GM23338 (cell line): ENCODE data around the gene TPH2. TPM values are rescaled to one million over a fixed set of nuclear protein-coding genes. Genes with fewer than 3 reads are reported as not detected.

ENCODE experiments used
- ATAC-seq: fragments of 200-7000 bp; cut with Tn5 transposase; 3 replicates; pipeline ENCODE4 v1.9.1; 2020
- DNase-seq: peaks from one replicate; pipeline ENCODE4 v3.0.0-alpha.2; 2015; ENCODE audit warnings: low spot score
- H2AFZ ChIP-seq: fragments of 200-600 bp; sonication (generic); 2 replicates; pipeline ENCODE4 v1.8.0; 2016; ENCODE audit warnings: antibody characterized with exemption, mild to moderate bottlenecking, moderate library complexity
- H3F3A ChIP-seq: fragments of 200-600 bp; sonication (generic); replicated peaks from 2 replicates; pipeline ENCODE4 v1.8.0; 2017; ENCODE audit warnings: antibody characterized with exemption, mixed run types, low read depth
- H3K27ac ChIP-seq: fragments of 200-600 bp; sonication (generic); 2 replicates; pipeline ENCODE4 v1.6.1; 2016; ENCODE audit warnings: low read depth
- H3K27me3 ChIP-seq: fragments of 200-600 bp; sonication (generic); 2 replicates; pipeline ENCODE4 v1.8.0; 2016; ENCODE audit warnings: mild to moderate bottlenecking, mixed run types, moderate library complexity; ENCODE audit not compliant: insufficient read depth
- H3K36me3 ChIP-seq: fragments of 200-600 bp; sonication (generic); 2 replicates; pipeline ENCODE4 v1.8.0; 2016; ENCODE audit warnings: mild to moderate bottlenecking; ENCODE audit not compliant: insufficient read depth
- H3K4me1 ChIP-seq: fragments of 200-600 bp; sonication (generic); 2 replicates; pipeline ENCODE4 v1.8.0; 2016; ENCODE audit warnings: mild to moderate bottlenecking, moderate library complexity; ENCODE audit not compliant: insufficient read depth
- H3K4me2 ChIP-seq: fragments of 200-600 bp; sonication (generic); 2 replicates; pipeline ENCODE4 v1.7.1; 2017; ENCODE audit warnings: mixed run types
- H3K4me3 ChIP-seq: fragments of 200-600 bp; sonication (generic); 2 replicates; pipeline ENCODE4 v1.6.1; 2016; ENCODE audit warnings: mixed run types
- H3K79me2 ChIP-seq: fragments of 200-600 bp; sonication (generic); replicated peaks from 2 replicates; pipeline ENCODE4 v1.8.0; 2017; ENCODE audit warnings: mild to moderate bottlenecking; ENCODE audit not compliant: insufficient read depth
- H3K9me2 ChIP-seq: fragments of 200-600 bp; sonication (generic); 2 replicates; pipeline ENCODE4 v1.8.0; 2017; ENCODE audit not compliant: insufficient read depth
- H4K20me1 ChIP-seq: fragments of 200-600 bp; sonication (generic); replicated peaks from 2 replicates; pipeline ENCODE4 v1.8.0; 2017; ENCODE audit warnings: mild to moderate bottlenecking; ENCODE audit not compliant: insufficient read depth
- H3K27ac Mint-ChIP-seq: 2 replicates; pipeline ENCODE4 v1.8.0; 2020; ENCODE audit warnings: inconsistent platforms, mild to moderate bottlenecking, moderate library complexity, mixed read lengths
- H3K27me3 Mint-ChIP-seq: 3 replicates; pipeline ENCODE4 v1.8.0; 2022; ENCODE audit warnings: low read depth, mild to moderate bottlenecking, moderate library complexity, mixed read lengths, inconsistent platforms; ENCODE audit not compliant: insufficient read depth, poor library complexity
- H3K36me3 Mint-ChIP-seq: 3 replicates; pipeline ENCODE4 v1.8.0; 2021; ENCODE audit warnings: low read depth, mild to moderate bottlenecking, inconsistent platforms, moderate library complexity, mixed read lengths
- H3K4me1 Mint-ChIP-seq: 3 replicates; pipeline ENCODE4 v1.8.0; 2020; ENCODE audit warnings: mild to moderate bottlenecking, inconsistent platforms, mixed read lengths
- H3K4me3 Mint-ChIP-seq: 3 replicates; pipeline ENCODE4 v1.8.0; 2021; ENCODE audit warnings: moderate library complexity, mild to moderate bottlenecking, inconsistent platforms, mixed read lengths
- H3K9me3 Mint-ChIP-seq: 3 replicates; pipeline ENCODE4 v1.8.0; 2020; ENCODE audit warnings: moderate library complexity, mild to moderate bottlenecking, inconsistent platforms, mixed read lengths
- CREB1 ChIP-seq: fragments of 250-450 bp; sonication (Bioruptor Pico); IDR thresholded peaks from 2 replicates; pipeline ENCODE4 v1.5.0; 2020; ENCODE audit warnings: low read depth, mild to moderate bottlenecking, moderate library complexity
- CTCF ChIP-seq, 2 experiments: fragments of 200-600 bp in 1 of 2; sonication (generic) in 1 of 2; conservative IDR thresholded peaks; 2 replicates each; pipeline versions ENCODE4 v1.5.1 to v1.6.1; 2016 to 2017; ENCODE audit warnings: antibody characterized with exemption in 2 of 2, low read depth in 2 of 2, mild to moderate bottlenecking in 2 of 2, moderate library complexity in 1 of 2
- EZH2 ChIP-seq: fragments of 200-600 bp; sonication (generic); IDR thresholded peaks from one replicate; pipeline ENCODE4 v1.8.0; 2017; ENCODE audit warnings: antibody characterized with exemption, mild to moderate bottlenecking, low read depth; ENCODE audit not compliant: unreplicated experiment
- EZH2phosphoT487 ChIP-seq: fragments of 200-600 bp; sonication (generic); IDR thresholded peaks from one replicate; pipeline ENCODE4 v1.8.1; 2018; ENCODE audit warnings: antibody characterized with exemption; ENCODE audit not compliant: unreplicated experiment
- JUNB ChIP-seq: IDR thresholded peaks from one replicate; pipeline ENCODE4 v1.6.1; 2016; ENCODE audit warnings: antibody characterized with exemption; ENCODE audit not compliant: unreplicated experiment
- NANOG ChIP-seq: IDR thresholded peaks from 2 replicates; pipeline ENCODE4 v1.6.1; 2016; ENCODE audit warnings: antibody characterized with exemption, borderline replicate concordance
- POLR2AphosphoS5 ChIP-seq: IDR thresholded peaks from 2 replicates; pipeline ENCODE4 v1.6.1; 2016; ENCODE audit warnings: antibody characterized with exemption, low read depth
- STAT1 ChIP-seq: IDR thresholded peaks from one replicate; pipeline ENCODE4 v1.6.1; 2016; ENCODE audit warnings: antibody characterized with exemption; ENCODE audit not compliant: unreplicated experiment
- ZNF114 ChIP-seq: fragments of 250-450 bp; sonication (Bioruptor Pico); IDR thresholded peaks from 2 replicates; pipeline ENCODE4 v1.5.0; 2020; ENCODE audit warnings: mild to moderate bottlenecking, moderate library complexity
- ZNF331 ChIP-seq: fragments of 250-450 bp; sonication (Bioruptor Pico); IDR thresholded peaks from 2 replicates; pipeline ENCODE4 v1.5.0; 2020; ENCODE audit warnings: low read depth, mild to moderate bottlenecking, moderate library complexity
- polyA plus RNA-seq: library from polyadenylated mRNA; unstranded; fragments of >200 nt; fragmentation: Nextera tagmentation; extraction: Ambion mirVana; gene quantifications from 2 replicates; pipeline ENCODE4 v1.2.1, GENCODE V29; 2016
- total RNA-seq: library from RNA; depleted of rRNA; stranded (reverse); fragments of >200 nt; shearing (Covaris generic); gene quantifications from 2 replicates; pipeline ENCODE4 v1.2.3, GENCODE V29; 2014
- TF ChIP-seq, protein P1 (sequence below): fragments of 250-450 bp; sonication (Bioruptor Pico); IDR thresholded peaks from 2 replicates; pipeline ENCODE4 v1.5.0; 2020; ENCODE audit warnings: mild to moderate bottlenecking, moderate library complexity
- TF ChIP-seq, protein P2 (sequence below): IDR thresholded peaks from one replicate; pipeline ENCODE4 v1.6.1; 2018; ENCODE audit warnings: antibody characterized with exemption; ENCODE audit not compliant: unreplicated experiment
- TF ChIP-seq, protein P3 (sequence below): IDR thresholded peaks from 2 replicates; pipeline ENCODE4 v1.6.1; 2016; ENCODE audit warnings: antibody characterized with exemption

Gene TPH2
- total and polyA plus RNA-seq, 2 experiments from 2014 or later, result 0.94 to 1.4 TPM

DNA sequence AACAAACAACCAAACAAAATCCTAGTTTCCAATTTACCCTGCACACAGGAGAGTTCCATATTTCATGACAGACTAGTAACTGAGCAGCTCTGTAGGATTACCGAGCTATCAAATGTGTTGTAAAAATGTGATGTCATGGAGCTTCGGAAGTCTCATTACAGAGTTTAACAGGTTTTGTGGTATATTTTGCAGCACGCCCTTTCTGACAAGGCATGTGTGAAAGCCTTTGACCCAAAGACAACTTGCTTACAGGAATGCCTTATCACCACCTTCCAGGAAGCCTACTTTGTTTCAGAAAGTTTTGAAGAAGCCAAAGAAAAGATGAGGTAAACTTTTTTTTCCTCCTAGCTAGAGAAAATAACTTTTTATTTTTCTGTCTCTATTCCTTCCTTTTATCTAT is 92.4 kb downstream of the TPH2 start:
- Histone ChIP-seq H3K36me3 (no peaks in the 10 kb centered on the region), H3K4me1 (peaks cover 7% of the 10 kb centered on the region; the same call in 1 of the 2 replicates), H3K4me3 (no peak overlapping the region), H3F3A (no peaks in the 10 kb centered on the region), H3K27ac (no peak overlapping the region), H3K4me2 (no peak overlapping the region), H4K20me1 (no peaks in the 10 kb centered on the region), H3K79me2 (no peaks in the 10 kb centered on the region), H2AFZ (peak overlapping the region; percentile 29; the same call in 1 of the 2 replicates), H3K9me2 (no peaks in the 10 kb centered on the region; the same call in 1 of the 2 replicates), H3K27me3 (no peaks in the 10 kb centered on the region)
- DNase-seq (no peak), ATAC-seq (no peak)
- TF ChIP-seq EZH2phosphoT487 (no peak), EZH2 (no peak), POLR2AphosphoS5 (no peak), NANOG (no peak), ZNF114 (CRISPR knock-in tag) (no peak), CREB1 (CRISPR knock-in tag) (no peak), STAT1 (no peak), CTCF (conservative IDR thresholded peaks at IDR 0.05; ENCODE audit: low read depth in 2 of 2) (no peak), JUNB (no peak), ZNF331 (CRISPR knock-in tag) (no peak)
- TF ChIP-seq, protein P1, sequence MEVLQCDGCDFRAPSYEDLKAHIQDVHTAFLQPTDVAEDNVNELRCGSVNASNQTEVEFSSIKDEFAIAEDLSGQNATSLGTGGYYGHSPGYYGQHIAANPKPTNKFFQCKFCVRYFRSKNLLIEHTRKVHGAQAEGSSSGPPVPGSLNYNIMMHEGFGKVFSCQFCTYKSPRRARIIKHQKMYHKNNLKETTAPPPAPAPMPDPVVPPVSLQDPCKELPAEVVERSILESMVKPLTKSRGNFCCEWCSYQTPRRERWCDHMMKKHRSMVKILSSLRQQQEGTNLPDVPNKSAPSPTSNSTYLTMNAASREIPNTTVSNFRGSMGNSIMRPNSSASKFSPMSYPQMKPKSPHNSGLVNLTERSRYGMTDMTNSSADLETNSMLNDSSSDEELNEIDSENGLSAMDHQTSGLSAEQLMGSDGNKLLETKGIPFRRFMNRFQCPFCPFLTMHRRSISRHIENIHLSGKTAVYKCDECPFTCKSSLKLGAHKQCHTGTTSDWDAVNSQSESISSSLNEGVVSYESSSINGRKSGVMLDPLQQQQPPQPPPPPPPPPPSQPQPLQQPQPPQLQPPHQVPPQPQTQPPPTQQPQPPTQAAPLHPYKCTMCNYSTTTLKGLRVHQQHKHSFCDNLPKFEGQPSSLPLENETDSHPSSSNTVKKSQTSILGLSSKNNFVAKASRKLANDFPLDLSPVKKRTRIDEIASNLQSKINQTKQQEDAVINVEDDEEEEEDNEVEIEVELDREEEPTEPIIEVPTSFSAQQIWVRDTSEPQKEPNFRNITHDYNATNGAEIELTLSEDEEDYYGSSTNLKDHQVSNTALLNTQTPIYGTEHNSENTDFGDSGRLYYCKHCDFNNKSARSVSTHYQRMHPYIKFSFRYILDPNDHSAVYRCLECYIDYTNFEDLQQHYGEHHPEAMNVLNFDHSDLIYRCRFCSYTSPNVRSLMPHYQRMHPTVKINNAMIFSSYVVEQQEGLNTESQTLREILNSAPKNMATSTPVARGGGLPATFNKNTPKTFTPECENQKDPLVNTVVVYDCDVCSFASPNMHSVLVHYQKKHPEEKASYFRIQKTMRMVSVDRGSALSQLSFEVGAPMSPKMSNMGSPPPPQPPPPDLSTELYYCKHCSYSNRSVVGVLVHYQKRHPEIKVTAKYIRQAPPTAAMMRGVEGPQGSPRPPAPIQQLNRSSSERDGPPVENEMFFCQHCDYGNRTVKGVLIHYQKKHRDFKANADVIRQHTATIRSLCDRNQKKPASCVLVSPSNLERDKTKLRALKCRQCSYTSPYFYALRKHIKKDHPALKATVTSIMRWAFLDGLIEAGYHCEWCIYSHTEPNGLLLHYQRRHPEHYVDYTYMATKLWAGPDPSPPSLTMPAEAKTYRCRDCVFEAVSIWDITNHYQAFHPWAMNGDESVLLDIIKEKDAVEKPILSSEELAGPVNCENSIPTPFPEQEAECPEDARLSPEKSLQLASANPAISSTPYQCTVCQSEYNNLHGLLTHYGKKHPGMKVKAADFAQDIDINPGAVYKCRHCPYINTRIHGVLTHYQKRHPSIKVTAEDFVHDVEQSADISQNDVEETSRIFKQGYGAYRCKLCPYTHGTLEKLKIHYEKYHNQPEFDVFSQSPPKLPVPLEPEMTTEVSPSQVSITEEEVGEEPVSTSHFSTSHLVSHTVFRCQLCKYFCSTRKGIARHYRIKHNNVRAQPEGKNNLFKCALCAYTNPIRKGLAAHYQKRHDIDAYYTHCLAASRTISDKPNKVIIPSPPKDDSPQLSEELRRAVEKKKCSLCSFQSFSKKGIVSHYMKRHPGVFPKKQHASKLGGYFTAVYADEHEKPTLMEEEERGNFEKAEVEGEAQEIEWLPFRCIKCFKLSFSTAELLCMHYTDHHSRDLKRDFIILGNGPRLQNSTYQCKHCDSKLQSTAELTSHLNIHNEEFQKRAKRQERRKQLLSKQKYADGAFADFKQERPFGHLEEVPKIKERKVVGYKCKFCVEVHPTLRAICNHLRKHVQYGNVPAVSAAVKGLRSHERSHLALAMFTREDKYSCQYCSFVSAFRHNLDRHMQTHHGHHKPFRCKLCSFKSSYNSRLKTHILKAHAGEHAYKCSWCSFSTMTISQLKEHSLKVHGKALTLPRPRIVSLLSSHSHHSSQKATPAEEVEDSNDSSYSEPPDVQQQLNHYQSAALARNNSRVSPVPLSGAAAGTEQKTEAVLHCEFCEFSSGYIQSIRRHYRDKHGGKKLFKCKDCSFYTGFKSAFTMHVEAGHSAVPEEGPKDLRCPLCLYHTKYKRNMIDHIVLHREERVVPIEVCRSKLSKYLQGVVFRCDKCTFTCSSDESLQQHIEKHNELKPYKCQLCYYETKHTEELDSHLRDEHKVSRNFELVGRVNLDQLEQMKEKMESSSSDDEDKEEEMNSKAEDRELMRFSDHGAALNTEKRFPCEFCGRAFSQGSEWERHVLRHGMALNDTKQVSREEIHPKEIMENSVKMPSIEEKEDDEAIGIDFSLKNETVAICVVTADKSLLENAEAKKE (CRISPR knock-in tag), result no peak
- TF ChIP-seq, protein P2, sequence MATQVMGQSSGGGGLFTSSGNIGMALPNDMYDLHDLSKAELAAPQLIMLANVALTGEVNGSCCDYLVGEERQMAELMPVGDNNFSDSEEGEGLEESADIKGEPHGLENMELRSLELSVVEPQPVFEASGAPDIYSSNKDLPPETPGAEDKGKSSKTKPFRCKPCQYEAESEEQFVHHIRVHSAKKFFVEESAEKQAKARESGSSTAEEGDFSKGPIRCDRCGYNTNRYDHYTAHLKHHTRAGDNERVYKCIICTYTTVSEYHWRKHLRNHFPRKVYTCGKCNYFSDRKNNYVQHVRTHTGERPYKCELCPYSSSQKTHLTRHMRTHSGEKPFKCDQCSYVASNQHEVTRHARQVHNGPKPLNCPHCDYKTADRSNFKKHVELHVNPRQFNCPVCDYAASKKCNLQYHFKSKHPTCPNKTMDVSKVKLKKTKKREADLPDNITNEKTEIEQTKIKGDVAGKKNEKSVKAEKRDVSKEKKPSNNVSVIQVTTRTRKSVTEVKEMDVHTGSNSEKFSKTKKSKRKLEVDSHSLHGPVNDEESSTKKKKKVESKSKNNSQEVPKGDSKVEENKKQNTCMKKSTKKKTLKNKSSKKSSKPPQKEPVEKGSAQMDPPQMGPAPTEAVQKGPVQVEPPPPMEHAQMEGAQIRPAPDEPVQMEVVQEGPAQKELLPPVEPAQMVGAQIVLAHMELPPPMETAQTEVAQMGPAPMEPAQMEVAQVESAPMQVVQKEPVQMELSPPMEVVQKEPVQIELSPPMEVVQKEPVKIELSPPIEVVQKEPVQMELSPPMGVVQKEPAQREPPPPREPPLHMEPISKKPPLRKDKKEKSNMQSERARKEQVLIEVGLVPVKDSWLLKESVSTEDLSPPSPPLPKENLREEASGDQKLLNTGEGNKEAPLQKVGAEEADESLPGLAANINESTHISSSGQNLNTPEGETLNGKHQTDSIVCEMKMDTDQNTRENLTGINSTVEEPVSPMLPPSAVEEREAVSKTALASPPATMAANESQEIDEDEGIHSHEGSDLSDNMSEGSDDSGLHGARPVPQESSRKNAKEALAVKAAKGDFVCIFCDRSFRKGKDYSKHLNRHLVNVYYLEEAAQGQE, result no peak
- TF ChIP-seq, protein P3, sequence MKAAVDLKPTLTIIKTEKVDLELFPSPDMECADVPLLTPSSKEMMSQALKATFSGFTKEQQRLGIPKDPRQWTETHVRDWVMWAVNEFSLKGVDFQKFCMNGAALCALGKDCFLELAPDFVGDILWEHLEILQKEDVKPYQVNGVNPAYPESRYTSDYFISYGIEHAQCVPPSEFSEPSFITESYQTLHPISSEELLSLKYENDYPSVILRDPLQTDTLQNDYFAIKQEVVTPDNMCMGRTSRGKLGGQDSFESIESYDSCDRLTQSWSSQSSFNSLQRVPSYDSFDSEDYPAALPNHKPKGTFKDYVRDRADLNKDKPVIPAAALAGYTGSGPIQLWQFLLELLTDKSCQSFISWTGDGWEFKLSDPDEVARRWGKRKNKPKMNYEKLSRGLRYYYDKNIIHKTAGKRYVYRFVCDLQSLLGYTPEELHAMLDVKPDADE, result no peak
- no peaks in the 10 kb centered on the region for H3K36me3 Mint-ChIP-seq
- H3K4me1 Mint-ChIP-seq, result peaks cover 19% of the 10 kb centered on the region
- no peaks in the 10 kb centered on the region for H3K27me3 Mint-ChIP-seq
- no peak overlapping the region for H3K4me3 Mint-ChIP-seq
- no peaks in the 10 kb centered on the region for H3K9me3 Mint-ChIP-seq
- no peak overlapping the region for H3K27ac Mint-ChIP-seq
